Body of pancreas (tissue), 4 donors: Measurements from ENCODE around the gene TECR.

ENCODE experiments used
- POLR2A ChIP-seq, 3 donors: fragments of 450-650 bp; IDR thresholded peaks; one replicate each; pipeline ENCODE4 v1.6.1; 2016; ENCODE audit warnings: antibody characterized with exemption in 3 of 3, mild to moderate bottlenecking in 2 of 3
- TF ChIP-seq, protein P1 (sequence below), 7 experiments: fragments of 450-650 bp in 4 of 7; fragments of 200-600 bp in 3 of 7; sonication (generic) in 3 of 7; IDR thresholded peaks; one replicate each; pipeline ENCODE4 v1.5.1; 2016 to 2019; ENCODE audit warnings: antibody characterized with exemption in 7 of 7

DNA sequence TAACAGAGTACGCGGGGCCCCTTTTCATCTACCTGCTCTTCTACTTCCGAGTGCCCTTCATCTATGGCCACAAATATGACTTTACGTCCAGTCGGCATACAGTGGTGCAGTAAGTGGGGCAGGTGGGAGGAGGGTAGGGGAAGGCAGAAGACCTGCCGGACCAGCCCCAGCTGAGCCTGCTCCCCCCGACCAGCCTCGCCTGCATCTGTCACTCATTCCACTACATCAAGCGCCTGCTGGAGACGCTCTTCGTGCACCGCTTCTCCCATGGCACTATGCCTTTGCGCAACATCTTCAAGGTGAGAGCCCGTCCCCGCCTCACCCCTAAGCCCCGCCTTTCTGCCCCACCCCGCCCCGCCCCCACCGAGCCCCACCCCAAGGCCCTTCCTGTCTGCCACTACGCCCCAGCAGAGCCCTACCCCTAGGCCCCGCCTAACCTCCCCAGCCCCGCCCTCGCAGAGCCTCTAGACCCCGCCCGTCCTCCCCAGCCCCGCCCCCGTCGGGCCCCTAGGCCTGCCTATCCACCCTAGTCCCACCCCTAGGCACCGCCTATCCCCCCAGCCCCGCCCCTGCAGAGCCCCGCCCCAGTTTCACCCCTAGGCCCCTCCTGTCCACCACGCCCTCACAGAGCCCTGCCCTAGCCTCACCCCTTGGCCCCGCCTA, 34.7 kb downstream of the TECR start:
- TF ChIP-seq, protein P1, sequence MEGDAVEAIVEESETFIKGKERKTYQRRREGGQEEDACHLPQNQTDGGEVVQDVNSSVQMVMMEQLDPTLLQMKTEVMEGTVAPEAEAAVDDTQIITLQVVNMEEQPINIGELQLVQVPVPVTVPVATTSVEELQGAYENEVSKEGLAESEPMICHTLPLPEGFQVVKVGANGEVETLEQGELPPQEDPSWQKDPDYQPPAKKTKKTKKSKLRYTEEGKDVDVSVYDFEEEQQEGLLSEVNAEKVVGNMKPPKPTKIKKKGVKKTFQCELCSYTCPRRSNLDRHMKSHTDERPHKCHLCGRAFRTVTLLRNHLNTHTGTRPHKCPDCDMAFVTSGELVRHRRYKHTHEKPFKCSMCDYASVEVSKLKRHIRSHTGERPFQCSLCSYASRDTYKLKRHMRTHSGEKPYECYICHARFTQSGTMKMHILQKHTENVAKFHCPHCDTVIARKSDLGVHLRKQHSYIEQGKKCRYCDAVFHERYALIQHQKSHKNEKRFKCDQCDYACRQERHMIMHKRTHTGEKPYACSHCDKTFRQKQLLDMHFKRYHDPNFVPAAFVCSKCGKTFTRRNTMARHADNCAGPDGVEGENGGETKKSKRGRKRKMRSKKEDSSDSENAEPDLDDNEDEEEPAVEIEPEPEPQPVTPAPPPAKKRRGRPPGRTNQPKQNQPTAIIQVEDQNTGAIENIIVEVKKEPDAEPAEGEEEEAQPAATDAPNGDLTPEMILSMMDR (IDR thresholded peaks at IDR 0.05): no peak
- no peak for TF ChIP-seq POLR2A (IDR thresholded peaks at IDR 0.05)
